TTC549 (cell line): Measurements from ENCODE around the gene TSHR.

Experiments used
- FAIRE-seq: peaks from 2 replicates; lab custom pipeline; 2012; peaks lifted over from hg19 to GRCh38; lab: Jason Lieb, UNC

Gene TSHR

DNA sequence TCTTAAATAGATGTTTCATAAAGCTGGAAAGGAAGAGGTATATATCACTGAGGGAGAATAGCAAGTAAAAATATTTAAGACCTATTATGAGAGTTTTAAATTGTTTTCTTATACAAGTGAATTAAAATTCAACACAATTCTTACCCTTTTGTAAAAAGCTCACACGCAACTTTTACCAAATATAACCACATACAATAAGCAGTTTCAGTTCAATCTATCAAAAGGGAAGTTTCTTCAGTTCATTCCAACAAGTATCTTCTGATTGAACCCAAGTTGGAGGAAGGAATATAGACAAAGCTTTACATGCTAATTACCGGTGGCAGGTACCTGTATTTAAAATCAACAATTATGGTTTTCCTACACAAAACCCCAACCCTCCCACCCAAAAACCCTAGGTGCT, 224.2 kb downstream of the TSHR start:
- no peak for FAIRE-seq

DNA sequence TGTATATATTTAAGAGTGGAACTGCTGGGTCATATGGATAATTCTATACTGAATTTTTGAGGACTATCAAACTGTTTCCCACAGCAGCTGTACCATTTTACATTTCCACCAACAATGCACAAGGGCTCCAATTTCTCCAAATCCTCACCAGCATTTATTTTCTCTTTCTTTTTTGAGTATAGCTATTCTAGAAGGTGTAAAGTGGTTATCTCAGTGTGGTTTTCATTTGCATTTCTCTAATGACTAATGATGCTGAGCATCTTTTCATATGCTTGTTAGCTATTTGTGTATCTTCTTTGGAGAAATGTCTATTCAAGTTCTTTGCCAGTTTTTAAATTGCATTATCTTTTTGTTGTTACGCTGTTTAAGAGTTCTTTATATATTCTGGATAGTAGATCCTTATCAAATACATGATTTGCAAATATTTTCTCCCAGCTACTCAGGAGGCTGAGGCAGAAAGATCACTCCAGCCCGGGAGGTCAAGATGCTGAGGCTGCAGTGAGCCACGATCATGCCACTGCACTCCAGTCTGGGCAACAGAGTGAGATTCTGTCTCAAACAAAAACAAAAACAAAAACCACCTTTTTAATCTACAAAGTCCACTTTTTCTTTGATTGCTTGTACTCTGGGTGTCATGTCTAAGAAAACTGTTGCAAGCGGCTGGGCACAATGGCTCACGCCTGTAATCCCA, 232.6 kb downstream of the TSHR start:
- FAIRE-seq: no peak

DNA sequence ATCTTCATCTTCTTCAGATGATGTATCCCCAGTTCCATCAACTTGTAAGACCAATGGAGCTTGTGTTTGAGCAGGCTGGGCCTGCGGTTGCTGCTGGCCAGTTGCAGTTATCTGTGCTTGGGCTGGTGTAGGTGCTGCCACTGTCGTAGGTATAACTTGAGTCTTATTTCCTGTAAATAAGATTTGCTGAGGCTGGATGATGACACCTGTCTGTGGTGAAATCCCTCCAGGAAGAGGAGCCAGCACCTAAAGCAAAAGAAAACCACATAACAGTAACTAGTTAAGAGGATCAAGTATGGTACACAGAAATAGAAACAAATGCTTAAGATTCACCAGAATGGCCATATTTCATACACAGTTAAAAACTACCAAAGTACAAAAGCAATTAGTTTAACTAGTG, 237.2 kb downstream of the TSHR start:
- FAIRE-seq: no peak

GRCh38 chr14:81193924-81194633, 238.7 kb downstream of the TSHR start:
- FAIRE-seq: no peak
